ENCODE measurements around the gene RRP8.
A peak's percentile ranks its signal among the peaks of the same experiment; 100 is the strongest.

Gene RRP8

DNA sequence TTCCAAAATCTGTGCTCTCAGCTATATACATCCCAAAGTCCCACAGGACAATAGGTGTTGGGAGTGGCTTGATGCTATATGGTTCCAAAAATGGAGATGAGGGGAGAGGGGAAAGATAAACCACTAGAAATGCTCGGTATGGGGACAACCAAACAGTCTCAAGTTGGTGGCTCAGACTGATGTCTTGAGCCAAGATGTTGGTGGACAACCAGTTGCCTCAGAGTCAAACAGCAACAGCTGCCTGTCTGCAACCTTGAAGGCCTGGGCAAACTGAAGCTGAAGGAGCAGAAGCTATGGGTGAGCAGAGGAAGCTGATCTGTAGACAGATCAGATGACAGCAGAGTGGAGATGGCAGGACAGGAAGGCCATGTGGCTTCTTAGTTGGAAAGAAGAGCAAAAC is 4.0 kb downstream of the RRP8 start:
- DNase-seq = no peak

DNA sequence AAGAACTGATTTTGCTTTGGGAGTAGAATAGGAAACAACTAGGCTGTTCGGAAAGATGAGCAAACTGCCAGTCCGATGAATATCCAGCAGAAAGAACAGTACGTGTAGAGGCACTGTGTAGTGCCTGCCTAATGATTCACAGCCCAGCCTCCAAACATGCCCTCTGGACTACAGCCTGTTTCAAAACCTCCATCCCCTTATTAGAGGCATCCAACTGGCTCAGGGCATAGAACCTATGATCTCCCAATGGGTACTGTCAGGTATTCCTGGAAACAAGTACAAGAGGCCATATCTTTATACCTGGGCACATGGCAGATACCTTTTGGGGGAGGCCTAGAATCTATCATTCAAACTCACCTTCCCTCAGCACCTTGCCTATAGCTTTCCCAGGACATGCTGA is 4.9 kb downstream of the RRP8 start:
- no peak for DNase-seq

DNA sequence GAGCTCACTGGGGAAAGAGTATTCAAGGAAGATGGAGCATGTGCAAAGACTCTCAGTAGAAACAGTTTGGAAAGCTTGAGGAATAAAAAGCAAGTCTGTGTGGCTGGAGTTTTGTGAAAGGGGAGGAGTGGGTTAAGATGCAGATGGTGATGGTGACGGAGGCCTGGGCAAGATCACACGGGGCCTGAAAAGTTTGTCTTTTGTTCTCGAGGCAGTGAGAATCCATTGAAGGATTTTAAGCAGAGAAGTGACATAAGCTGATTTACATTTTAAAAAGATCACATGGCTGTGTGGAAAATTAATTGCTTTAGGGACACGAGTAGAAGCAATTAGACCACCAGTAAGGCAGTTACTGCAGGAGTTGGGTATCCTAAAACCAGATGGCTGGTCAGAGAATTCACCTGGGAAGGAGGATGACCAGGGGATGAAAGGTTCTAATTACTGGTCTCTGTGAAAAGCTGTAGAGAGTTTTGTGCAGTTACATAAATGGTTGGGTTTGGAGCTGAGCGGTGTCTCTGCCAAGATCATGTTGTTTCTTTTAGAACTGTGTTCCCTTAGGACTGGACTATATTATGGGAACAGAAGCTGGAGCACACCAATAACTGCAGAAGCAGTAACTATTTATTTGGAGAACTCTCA is 7.1 kb downstream of the RRP8 start:
- DNase-seq = no peak

DNA sequence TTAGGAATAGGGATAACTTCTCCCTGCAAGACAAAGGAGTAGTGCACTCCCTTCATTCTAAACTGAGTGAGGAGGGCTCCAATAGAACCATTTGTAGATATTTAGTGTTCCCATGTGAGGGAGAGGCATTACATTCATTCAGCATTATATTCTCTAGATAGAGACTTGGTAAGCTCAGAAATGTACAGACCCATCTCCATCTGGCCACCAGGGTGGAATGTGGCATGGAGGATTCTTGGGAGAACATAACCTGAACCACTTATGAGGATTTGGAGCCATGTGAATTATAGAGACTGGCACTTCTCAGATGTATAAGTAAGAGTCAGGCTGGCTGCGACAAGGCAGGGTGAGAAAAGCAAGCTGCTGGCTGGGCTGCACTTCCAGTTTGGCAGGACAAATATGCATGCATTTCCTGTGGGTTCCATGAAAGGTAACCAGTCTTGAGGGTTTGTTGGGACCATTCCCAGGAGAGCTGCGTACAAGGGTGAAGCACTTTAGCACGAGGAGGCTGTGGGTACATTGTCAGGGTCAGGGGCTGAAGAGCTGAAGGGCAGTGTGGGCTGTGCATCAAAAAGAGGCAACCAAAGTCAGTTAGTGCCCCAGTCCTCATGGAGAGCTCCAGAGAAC is 9.2 kb downstream of the RRP8 start:
- DNase-seq = no peak

DNA sequence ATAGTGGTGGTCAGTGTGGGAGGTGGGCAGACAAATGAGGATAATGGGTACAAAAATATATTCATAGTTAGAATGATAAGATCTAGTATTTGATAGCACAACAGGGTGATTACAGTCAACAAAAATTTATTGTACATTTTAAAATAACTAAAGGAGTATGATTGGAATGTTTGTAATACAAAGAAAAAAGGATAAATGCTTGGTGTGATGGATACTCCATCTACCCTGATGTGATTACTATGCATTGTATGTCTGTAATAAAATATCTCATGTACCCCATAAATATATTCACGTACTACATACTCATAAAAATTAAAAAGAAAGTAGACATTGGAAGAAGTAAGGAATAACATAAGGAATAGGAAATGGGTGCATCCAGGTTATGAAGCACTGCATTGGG is 15.4 kb downstream of the RRP8 start:
- DNase-seq = no peak

DNA sequence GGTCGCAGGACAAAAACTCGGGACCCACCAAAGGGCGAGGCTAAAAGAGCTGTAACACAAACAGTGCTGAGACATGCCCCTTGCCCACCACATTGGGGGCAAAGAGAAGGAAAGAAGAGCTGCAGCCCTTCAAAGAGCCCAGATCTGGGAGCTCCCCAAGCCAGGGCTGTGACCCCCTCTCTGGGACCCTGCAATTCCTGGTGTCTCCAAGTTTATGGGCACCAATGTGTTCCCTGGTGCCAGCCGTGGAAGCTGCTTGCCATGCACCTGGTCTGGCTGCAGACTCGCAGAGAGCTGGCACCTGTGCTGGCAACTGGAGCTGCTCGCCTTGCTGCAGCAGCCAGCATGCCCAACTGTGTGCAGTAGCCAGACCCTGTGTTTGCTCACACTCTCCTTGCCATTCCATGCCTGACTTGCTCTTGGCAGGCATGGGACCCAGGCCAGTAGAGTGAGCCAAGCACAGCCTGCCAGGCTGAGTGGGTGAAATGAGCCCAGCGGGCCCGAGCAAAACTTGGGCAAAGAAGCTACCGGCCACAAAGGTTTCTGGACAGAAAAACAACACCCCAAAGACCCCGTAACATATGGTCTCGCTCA is 16.0 kb downstream of the RRP8 start:
- no peak for DNase-seq

DNA sequence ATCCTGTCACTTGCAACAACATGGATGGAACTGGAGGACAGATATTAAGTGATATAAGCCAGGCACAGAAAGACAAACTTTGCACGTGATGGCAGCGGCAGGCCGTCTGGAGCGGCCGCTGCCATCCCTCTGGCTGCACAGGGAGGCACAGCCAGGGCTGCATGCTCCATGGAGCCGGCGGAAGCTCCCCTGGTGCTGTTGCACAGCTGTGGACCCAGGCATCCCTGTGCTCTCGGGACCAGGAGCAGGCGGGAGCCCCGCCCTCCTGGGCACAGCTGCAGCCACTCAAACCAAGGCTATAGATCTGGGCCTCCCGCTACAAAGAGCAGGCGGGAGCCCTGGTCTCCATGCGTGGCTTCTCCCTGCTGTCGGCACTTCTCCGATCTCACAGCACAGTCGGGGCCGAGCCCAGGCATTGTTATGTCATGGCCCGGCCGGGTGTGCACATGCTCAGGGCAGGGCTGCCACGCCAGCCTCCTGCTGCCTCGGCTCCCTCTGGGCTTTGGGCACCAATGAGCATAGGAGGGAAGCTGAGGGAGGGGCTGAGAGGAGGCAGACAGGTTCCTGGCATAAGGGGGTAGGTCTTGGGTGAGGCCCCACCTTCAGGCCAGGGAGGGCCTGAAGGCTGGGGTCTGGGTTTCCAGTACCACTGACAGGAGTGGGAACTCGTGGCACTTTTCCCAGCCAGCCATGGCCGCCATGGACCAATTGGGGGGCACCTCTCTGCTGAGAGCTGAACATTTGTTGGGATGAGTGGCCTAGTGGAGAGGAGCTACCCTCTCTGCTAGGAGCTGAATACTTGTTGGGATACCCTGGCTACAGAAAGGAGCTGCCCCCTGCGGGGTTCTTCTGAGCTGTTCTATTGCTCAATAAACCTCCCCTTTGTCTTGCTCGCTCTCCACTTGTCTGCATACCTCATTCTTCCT is 16.7 kb downstream of the RRP8 start:
- no peak for DNase-seq

DNA sequence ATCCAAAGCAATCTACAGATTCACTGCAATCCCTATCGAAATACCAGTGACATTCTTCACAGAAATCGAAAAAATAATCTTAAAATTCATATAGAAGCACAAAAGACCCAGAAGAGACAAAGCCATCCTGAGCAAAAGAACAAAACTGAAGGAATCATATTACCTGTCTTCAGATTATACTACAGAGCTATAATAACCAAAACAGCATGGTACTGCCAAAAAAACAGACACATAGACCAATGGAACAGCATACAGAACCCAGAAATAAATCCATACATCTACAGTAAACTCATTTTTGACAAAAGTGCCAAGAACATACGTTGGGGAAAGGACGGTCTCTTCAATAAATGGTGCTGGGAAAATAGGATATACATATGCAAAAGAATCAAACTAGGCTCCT is 18.9 kb downstream of the RRP8 start:
- DNase-seq = no peak

DNA sequence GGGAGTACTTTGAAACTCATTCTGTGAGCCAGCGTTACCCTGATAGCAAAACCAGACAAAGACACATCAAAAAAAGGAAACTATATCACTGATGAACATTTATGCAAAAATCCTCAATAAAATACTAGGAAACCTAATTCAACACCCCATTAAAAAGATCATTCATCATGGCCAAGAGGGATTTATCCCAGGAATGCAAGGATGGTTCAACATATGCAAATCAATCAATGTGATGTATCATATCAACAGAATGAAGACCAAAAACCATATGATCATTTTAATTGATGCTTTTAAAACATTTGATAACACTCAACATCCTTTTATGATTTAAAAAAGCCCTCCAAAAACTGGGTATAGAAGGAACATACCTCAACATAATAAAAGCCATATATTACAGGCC is 19.8 kb downstream of the RRP8 start:
- DNase-seq = no peak

DNA sequence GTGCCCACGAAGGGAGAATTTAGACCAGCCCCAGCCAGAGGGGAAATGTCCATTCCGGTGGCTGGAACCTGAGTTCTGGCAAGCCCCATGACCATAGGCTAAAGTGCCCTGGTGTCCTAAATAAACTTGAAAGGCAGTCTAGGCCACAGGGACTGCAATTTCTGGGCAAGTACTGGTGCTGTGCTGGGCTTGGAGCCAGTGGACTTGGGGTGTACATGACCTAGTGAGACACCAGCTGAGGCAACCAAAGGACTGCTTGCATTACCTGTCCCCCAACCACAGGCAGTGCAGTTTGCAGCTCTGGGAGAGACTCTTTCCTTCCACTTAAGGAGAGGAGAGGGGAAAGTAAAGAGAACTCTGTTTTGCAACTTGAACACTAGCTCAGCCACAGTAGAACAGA is 23.7 kb downstream of the RRP8 start:
- no peak for DNase-seq

DNA sequence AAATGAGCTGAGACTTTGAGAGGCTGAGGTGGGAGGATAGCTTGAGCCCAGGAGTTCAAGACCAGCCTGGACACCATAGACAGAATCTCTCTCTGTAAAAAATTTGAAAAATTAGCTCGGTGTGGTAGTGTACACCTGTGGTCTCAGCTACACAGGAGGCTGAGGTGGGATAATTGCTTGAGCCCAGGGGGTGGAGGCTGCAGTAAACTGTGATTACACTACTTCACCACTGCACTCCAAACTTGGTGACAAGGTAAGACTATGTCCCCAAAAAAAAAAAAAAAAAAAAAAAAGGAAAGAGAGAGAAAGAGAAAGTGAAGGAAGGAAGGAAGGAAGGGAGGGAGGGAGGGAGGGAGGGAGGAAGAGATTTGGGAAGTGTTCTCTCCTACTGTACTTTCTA is 25.3 kb downstream of the RRP8 start:
- no peak for DNase-seq

DNA sequence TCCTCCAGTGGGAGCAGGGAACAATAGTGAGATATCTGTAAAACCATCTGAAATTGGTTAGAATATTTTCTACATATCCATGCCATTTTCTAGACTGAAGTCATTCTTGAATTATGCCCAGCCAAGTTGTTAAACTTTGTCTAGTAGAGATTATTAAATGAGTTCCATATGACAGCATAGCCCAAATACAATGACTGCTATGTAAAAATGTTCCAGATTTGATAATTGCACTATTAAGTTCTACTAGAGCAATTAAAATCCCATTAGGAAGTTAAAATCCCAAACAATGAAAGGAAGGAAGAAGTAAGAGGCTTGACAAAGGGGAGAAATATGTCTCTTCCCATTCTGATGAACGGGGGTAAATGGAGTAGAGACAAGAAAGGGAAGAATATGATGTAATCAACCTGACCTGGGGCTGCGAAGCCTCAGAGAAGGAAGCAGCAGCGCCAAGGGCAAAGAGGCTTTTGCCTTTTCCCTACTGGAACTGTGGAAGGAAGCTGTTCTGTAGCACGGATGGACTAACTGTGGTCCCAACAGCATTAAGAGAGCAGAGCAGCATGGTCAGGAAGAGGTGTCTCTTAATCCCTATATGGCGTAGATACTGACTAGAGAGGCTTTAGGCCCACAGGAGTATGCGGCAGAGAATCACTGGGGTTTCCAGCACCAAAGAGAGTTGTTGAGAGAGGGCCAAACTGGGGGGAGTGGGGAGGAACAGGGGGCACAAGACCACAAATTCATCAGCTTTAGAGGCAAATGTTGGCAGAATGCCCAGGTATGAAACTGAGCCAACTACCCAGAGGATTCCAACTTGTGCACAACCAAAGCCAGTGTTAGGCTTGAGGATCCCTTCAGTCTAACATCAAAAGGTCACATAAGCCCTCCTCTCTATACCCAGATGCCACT is 26.7 kb downstream of the RRP8 start:
- peak; percentile 81 for DNase-seq

DNA sequence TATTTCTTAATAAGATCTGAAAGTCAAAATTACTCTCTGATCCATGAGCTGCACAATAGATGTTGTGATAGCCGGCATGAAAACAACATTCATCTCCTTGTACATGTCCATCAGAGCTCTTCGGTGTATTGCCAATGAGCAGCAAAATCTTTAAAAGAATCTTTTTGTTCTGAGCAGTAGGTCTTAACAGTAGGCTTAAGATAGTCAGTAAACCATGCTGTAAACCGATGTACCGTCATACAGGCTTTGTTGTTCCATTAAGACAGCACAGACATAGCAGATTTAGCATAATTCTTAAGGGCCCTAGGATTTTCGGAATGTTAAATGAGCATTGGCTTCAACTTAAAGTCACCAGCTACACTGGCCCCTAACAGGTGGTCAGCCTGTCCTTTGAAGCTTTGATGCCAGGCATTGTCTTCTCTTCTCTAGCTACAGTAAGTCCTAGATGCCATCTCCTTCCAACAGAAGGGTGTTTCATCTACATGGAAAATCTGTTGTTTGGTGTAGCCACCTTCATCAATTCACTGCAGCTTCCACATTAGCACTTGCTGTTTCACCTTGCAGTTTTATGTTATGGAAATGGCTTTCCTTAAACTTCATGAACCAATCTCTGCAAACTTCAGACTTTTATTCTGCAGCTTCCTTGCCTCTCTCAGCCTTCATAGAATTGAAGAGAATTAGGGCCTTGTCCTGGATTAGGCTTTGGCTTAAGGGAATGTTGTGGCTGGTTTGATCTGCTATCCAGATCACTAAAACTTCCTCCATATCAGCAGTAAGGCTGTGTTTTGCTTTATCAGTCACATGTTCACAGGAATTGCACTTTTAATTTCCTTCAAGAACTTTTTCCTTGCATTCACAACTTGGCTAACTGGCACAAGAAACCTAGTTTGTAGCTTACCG is 28.4 kb downstream of the RRP8 start:
- DNase-seq = no peak

DNA sequence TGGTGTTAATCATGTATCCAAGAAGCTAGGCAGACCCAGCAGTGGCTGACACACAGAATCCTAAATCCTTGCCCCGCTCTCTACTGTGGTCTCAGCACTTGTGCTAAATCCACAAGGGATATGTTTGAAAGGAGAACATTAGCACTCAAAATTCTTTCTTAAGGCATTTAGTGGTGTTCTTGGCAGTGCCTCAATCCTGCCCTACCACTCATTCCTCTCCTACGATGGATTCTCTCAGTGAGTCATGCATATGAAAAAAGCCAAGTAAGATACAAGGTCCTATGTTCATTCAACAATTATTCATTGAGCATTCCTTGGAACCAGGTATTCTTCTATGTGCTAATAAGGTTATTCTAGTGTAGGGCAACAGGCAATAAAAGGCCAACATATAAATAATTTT is 31.2 kb downstream of the RRP8 start:
- DNase-seq = peak; percentile 81

DNA sequence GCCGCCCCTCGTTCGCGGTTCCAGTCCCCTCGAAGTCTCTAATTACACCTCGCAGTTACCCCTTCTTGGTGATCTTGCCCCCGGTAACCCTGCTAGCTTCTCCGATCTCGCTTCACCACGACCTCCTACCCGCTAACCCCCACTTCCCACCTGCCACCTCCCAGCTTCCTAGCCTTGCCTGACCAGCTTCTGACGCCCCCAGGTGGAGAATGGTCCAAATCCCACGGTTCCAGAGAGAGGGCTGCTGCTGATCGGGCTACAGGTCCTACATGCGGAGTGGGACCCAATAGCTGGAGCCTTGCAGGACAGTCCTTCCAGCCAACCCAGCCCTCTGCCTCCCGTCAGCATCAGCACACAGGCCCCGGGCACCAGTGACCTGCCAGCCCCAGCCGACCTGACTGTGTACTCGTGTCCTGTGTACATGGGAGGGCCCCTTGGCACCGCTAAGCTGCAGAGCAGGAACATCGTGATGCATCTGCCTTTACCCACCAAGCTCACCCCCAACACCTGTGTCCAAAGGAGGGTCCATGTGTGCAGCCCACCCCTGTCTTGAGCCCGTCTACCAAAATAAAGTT is 31.9 kb downstream of the RRP8 start:
- DNase-seq = no peak

DNA sequence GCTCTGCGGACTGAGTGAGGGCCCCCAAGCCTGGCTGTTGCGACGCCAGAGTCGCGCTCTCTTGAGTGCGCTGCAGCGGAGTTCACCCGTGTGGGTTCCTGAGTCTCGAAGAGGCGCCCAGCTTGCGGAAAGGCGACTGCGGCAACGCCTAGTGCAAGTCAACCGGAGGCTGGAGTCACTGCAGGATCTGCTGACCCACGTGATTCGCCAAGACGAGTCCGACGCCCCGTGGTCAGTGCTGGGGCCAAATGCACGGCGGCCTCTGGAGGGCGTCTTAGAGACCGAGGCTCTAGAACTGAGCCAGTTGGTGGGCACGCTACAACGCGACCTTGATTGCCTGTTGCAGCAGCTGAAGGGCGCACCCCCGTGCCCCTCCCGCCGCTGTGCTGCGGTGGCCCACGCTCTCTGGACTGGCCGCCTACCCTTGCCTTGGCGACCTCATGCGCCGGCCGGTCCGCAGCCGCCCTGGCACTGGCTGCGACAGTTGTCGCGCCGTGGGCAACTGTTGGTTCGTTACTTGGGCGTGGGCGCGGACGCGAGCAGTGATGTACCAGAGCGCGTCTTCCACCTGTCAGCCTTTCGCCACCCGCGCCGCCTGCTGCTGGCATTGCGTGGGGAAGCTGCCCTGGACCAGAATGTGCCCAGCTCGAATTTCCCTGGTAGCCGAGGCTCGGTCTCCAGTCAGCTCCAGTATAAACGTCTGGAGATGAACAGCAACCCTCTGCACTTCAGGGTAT is 32.6 kb downstream of the RRP8 start:
- no peak for DNase-seq

DNA sequence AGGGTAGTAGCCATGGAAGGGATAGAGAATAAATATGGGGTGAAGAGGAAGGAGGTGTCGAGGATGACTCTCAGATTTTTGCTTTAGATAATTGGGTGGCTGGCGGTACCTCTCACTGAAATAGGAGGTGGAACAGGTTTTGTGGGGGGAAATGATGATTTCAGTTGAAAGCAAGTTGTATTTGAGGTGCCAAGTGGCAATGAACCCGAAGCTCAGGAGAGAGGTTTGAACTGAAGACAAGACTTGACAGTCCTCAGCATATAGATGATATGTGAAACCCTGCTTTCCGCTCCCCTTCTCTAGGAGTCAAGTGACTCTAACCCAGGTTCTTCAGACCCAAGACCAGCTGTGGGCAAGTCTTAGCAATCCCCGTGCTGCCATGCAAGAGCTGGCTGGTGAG is 33.7 kb downstream of the RRP8 start:
- no peak for DNase-seq

DNA sequence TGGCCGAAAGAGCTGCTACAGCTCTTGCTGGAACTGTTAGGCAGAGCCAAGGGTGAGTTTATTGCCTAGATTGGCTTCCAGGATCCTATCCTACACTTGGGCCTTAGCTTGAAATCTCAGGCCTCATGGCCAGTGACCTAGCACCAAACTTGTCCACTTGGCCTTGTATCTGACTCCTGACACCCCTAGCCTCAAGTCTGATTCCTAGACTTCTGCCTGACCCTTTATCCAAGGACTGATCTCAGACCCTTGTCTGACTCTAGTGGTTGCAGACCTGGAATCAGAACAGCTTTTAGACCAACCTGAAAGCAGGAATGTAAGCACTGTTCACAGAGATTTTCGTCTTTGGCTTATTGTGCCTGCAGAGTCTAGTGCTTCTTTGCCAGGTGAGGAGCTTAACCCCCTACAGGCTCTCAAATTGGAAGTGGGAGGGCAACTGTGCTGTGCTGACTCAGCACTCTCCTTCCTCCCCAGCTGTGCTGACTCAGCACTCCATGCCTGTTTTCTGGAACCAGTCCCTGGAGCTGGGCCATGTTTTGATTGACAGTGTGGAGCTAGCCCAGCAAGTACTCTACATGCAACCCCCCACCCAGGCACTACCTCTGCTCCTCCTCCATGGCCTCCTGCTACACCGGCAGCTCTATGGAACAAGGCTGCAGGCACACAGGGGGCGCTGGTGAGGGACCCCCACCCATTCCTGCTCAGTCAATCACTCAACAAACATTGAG is 35.1 kb downstream of the RRP8 start:
- peak; percentile 81 for DNase-seq

DNA sequence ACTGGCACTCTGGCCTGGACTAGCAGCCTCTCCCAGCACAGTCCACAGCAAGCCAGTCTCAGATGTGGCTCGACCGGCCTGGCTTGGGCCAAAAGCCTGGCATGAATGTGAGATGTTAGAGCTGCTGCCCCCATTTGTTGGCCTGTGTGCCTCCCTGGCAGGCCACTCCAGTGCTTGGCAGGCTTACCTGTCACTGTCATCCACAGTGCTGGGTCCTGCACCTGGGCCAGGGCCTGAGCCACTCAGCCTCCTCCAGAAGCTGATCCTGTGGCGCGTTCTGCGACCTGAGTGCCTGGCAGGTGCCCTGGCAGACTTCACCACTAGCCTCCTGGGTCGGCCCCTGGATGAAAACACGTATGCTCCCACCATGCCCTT is 36.1 kb downstream of the RRP8 start:
- no peak for DNase-seq
